SK-N-SH (cell line): ENCODE measurements around the gene LCP2. TPM values are rescaled to one million over a fixed set of nuclear protein-coding genes. Genes with fewer than 3 reads are reported as not detected.

Source experiments
- CTCF ChIA-PET: fragments of 300-600, 350-600 bp; formaldehyde crosslinking; extraction: SDS; loops from one replicate; lab custom pipeline; 2021; lab: Yijun Ruan, JAX
- POLR2A ChIA-PET: fragments of 350-600 bp; sonication (Branson Sonifier 250); formaldehyde crosslinking; extraction: SDS; loops from one replicate; lab custom pipeline; 2020; ENCODE audit warnings: antibody characterized with exemption, inconsistent platforms; lab: Yijun Ruan, JAX
- DNase-seq: peaks from one replicate; pipeline ENCODE4 v3.0.0; 2012
- H2AFZ ChIP-seq: fragments of 200-600 bp; sonication (generic); 2 replicates; pipeline ENCODE4 v1.8.1; 2016; ENCODE audit warnings: antibody characterized with exemption, mild to moderate bottlenecking, low read depth
- H3F3A ChIP-seq: fragments of 200-600 bp; sonication (generic); replicated peaks from 2 replicates; pipeline ENCODE3; 2016; ENCODE audit warnings: antibody characterized with exemption, mild to moderate bottlenecking; ENCODE audit not compliant: insufficient read depth
- H3K27ac ChIP-seq, 2 experiments: fragments of 200-500 bp in 1 of 2; fragments of 200-600 bp in 1 of 2; sonication (Bioruptor generic) in 1 of 2; sonication (generic), shearing (Covaris generic) in 1 of 2; 2 replicates each; pipeline versions ENCODE4 v1.5.1 to v1.6.1; 2014 to 2016; ENCODE audit warnings: low read depth in 2 of 2, inconsistent platforms in 1 of 2, low read length in 1 of 2, mild to moderate bottlenecking in 1 of 2, mixed read lengths in 1 of 2
- H3K27me3 ChIP-seq: fragments of 200-600 bp; sonication (generic), shearing (Covaris generic); 2 replicates; pipeline ENCODE4 v1.6.1; 2016; ENCODE audit warnings: mixed run types; ENCODE audit not compliant: insufficient read depth
- H3K36me3 ChIP-seq, 2 experiments: fragments of 200-500 bp in 1 of 2; fragments of 200-600 bp in 1 of 2; sonication (Bioruptor generic) in 1 of 2; sonication (generic) in 1 of 2; replicated peaks in 1 of 2; 2 replicates each; pipeline versions ENCODE3 to v1.5.1; 2014 to 2016; ENCODE audit warnings: low read length in 1 of 2, mild to moderate bottlenecking in 1 of 2; ENCODE audit not compliant: insufficient read depth in 2 of 2, control insufficient read depth in 1 of 2
- H3K4me1 ChIP-seq, 2 experiments: fragments of 200-500 bp in 1 of 2; fragments of 200-600 bp in 1 of 2; sonication (Bioruptor generic) in 1 of 2; sonication (generic), shearing (Covaris generic) in 1 of 2; 2 replicates each; pipeline versions ENCODE4 v1.5.1 to v1.6.1; 2014 to 2016; ENCODE audit warnings: low read depth in 1 of 2, low read length in 1 of 2, mixed run types in 1 of 2; ENCODE audit not compliant: insufficient read depth in 2 of 2, control insufficient read depth in 1 of 2
- H3K4me2 ChIP-seq: fragments of 200-600 bp; sonication (generic), shearing (Covaris generic); 2 replicates; pipeline ENCODE4 v1.6.1; 2017; ENCODE audit warnings: mixed run types
- H3K4me3 ChIP-seq, 2 experiments: fragments of 200-500 bp in 1 of 2; fragments of 200-600 bp in 1 of 2; sonication (Bioruptor generic) in 1 of 2; sonication (generic), shearing (Covaris generic) in 1 of 2; 2 replicates each; pipeline versions ENCODE4 v1.5.1 to v1.8.1; 2014 to 2016; ENCODE audit warnings: low read depth in 2 of 2, inconsistent platforms in 1 of 2, low read length in 1 of 2, mild to moderate bottlenecking in 1 of 2, mixed read lengths in 1 of 2, moderate library complexity in 1 of 2
- H3K79me2 ChIP-seq: fragments of 200-600 bp; sonication (generic); 2 replicates; pipeline ENCODE4 v1.8.1; 2017; ENCODE audit warnings: mild to moderate bottlenecking; ENCODE audit not compliant: insufficient read depth
- H3K9ac ChIP-seq: fragments of 200-600 bp; sonication (generic); 2 replicates; pipeline ENCODE4 v1.6.1; 2017; ENCODE audit warnings: mixed run types
- H3K9me2 ChIP-seq: fragments of 200-600 bp; sonication (generic); 2 replicates; pipeline ENCODE4 v1.6.1; 2017; ENCODE audit warnings: mixed run types
- H3K9me3 ChIP-seq: fragments of 200-600 bp; sonication (generic); 2 replicates; pipeline ENCODE4 v1.6.1; 2017; ENCODE audit warnings: mixed run types, mild to moderate bottlenecking, moderate library complexity
- H4K20me1 ChIP-seq: fragments of 200-600 bp; sonication (generic); 2 replicates; pipeline ENCODE4 v1.6.1; 2017; ENCODE audit warnings: mild to moderate bottlenecking, mixed run types; ENCODE audit not compliant: insufficient read depth
- CHD2 ChIP-seq: fragments of 150-350 bp; IDR thresholded peaks from 2 replicates; pipeline ENCODE4 v1.6.1; 2018; ENCODE audit warnings: low read length; ENCODE audit not compliant: partially characterized antibody
- FOSL2 ChIP-seq: IDR thresholded peaks from 2 replicates; pipeline ENCODE4 v1.4.0; 2012; ENCODE audit warnings: low read depth, mild to moderate bottlenecking, moderate library complexity, borderline replicate concordance
- JUND ChIP-seq: IDR thresholded peaks from 2 replicates; pipeline ENCODE4 v1.4.0; 2012
- MXI1 ChIP-seq: IDR thresholded peaks from 2 replicates; pipeline ENCODE4 v1.6.1; 2012; ENCODE audit warnings: mild to moderate bottlenecking, low read depth, low read length, improper control_type of control experiment
- RAD21 ChIP-seq: IDR thresholded peaks from 2 replicates; pipeline ENCODE4 v1.6.1; 2012; ENCODE audit warnings: mild to moderate bottlenecking, low read length
- RCOR1 ChIP-seq: fragments of 150-350 bp; IDR thresholded peaks from 2 replicates; pipeline ENCODE4 v1.6.1; 2017; ENCODE audit warnings: antibody characterized with exemption, low read length
- REST ChIP-seq: IDR thresholded peaks from 2 replicates; pipeline ENCODE4 v1.6.1; 2012; ENCODE audit warnings: mild to moderate bottlenecking, low read depth, low read length, moderate library complexity
- RXRA ChIP-seq: IDR thresholded peaks from 2 replicates; pipeline ENCODE4 v1.4.0; 2012; ENCODE audit warnings: low read depth, mild to moderate bottlenecking, borderline replicate concordance
- TAF1 ChIP-seq: IDR thresholded peaks from 2 replicates; pipeline ENCODE4 v1.6.1; 2012; ENCODE audit warnings: low read depth, mild to moderate bottlenecking, low read length, moderate library complexity, borderline replicate concordance
- USF1 ChIP-seq: IDR thresholded peaks from 2 replicates; pipeline ENCODE4 v1.4.0; 2012; ENCODE audit warnings: low read depth, borderline replicate concordance
- USF2 ChIP-seq: fragments of 150-350 bp; IDR thresholded peaks from 2 replicates; pipeline ENCODE4 v1.6.1; 2017; ENCODE audit warnings: antibody characterized with exemption, low read length, low read depth, borderline replicate concordance
- WGBS: methylation state at CpG from one replicate; pipeline ENCODE4 v1.1.6; 2017; ENCODE audit warnings: low lambda C conversion rate; 5-methylcytosine and 5-hydroxymethylcytosine counted together
- polyA plus RNA-seq, 3 experiments: library from polyadenylated mRNA; depleted of rRNA; stranded (reverse); fragments of >200 nt; gene quantifications; 2 replicates each; pipeline ENCODE4 v1.2.3, GENCODE V29; 2012
- TF ChIP-seq, protein P1 (sequence below): fragments of 200-600 bp; sonication (generic); IDR thresholded peaks from 2 replicates; pipeline ENCODE4 v1.6.1; 2017; ENCODE audit warnings: antibody characterized with exemption, mild to moderate bottlenecking, moderate library complexity
- TF ChIP-seq, protein P2 (sequence below): IDR thresholded peaks from 2 replicates; pipeline ENCODE4 v1.4.0; 2012; ENCODE audit warnings: low read depth, borderline replicate concordance

The LCP2 gene
- polyA plus RNA-seq, 1 of the 3 experiments (the other 2 are of a cell fraction), result not detected

GRCh38 chr5:170285181-170285580 lies 12.4 kb downstream of the LCP2 start (continued):
- TF ChIP-seq, protein P1, sequence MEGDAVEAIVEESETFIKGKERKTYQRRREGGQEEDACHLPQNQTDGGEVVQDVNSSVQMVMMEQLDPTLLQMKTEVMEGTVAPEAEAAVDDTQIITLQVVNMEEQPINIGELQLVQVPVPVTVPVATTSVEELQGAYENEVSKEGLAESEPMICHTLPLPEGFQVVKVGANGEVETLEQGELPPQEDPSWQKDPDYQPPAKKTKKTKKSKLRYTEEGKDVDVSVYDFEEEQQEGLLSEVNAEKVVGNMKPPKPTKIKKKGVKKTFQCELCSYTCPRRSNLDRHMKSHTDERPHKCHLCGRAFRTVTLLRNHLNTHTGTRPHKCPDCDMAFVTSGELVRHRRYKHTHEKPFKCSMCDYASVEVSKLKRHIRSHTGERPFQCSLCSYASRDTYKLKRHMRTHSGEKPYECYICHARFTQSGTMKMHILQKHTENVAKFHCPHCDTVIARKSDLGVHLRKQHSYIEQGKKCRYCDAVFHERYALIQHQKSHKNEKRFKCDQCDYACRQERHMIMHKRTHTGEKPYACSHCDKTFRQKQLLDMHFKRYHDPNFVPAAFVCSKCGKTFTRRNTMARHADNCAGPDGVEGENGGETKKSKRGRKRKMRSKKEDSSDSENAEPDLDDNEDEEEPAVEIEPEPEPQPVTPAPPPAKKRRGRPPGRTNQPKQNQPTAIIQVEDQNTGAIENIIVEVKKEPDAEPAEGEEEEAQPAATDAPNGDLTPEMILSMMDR, result no peak
- no peak for TF ChIP-seq REST

GRCh38 chr5:170284231-170284630 lies 13.3 kb downstream of the LCP2 start:
- 13% methylated on average over 2 of the region's 2 CpGs for WGBS
- no peaks in the 10 kb centered on the region for H3K36me3 ChIP-seq
- H3K27me3 ChIP-seq, result no peaks in the 10 kb centered on the region
- H3K79me2 ChIP-seq, result no peaks in the 10 kb centered on the region
- no peaks in the 10 kb centered on the region for H3F3A ChIP-seq
- POLR2A ChIA-PET, result no interaction called here
- H3K27ac ChIP-seq, result no peak overlapping the region
- DNase-seq, result no peak
- no peak overlapping the region for H2AFZ ChIP-seq
- H3K9ac ChIP-seq, result no peak overlapping the region
- 0 out of 2 replicates have a peak, but pooled peaks cover 4% of the 10 kb centered on the region for H3K9me3 ChIP-seq
- no peaks in the 10 kb centered on the region for H4K20me1 ChIP-seq
- H3K4me2 ChIP-seq, result no peak overlapping the region
- TF ChIP-seq MXI1 (no peak), USF2 (no peak), CHD2 (no peak), FOSL2 (no peak), JUND (no peak), USF1 (no peak), RAD21 (no peak), TAF1 (no peak), RCOR1 (no peak), RXRA (no peak)
- TF ChIP-seq, protein P2, sequence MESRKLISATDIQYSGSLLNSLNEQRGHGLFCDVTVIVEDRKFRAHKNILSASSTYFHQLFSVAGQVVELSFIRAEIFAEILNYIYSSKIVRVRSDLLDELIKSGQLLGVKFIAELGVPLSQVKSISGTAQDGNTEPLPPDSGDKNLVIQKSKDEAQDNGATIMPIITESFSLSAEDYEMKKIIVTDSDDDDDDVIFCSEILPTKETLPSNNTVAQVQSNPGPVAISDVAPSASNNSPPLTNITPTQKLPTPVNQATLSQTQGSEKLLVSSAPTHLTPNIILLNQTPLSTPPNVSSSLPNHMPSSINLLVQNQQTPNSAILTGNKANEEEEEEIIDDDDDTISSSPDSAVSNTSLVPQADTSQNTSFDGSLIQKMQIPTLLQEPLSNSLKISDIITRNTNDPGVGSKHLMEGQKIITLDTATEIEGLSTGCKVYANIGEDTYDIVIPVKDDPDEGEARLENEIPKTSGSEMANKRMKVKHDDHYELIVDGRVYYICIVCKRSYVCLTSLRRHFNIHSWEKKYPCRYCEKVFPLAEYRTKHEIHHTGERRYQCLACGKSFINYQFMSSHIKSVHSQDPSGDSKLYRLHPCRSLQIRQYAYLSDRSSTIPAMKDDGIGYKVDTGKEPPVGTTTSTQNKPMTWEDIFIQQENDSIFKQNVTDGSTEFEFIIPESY, result no peak
- TF ChIP-seq, all 33 proteins: peak for 0
- Histone ChIP-seq H3K4me1 (peaks cover 0 to 2% of the 10 kb centered on the region in 2 experiments; a peak in 1 of 4 replicates), H3K9me2 (no peaks in the 10 kb centered on the region), H3K4me3 (no peak overlapping the region)
- CTCF ChIA-PET, result no interaction called here
